Lung (tissue), 12 donors: ENCODE results near the gene ODAM. TPM values are rescaled to one million over a fixed set of nuclear protein-coding genes. Genes with fewer than 3 reads are reported as not detected.
"Not testable (repeated sequence)": the region's sequence is repeated elsewhere in the genome, so short reads cannot be mapped to it uniquely, and the experiment has no call there.

Experiments used
- ATAC-seq: fragments of 200-7000 bp; cut with Tn5 transposase; one replicate; pipeline ENCODE4 v1.9.1; 2020; ENCODE audit warnings: moderate number of reproducible peaks; ENCODE audit not compliant: insufficient read depth, low FRiP score
- DNase-seq, 3 donors: peaks; one replicate each; pipeline ENCODE4 v3.0.0-alpha.2; 2013 to 2017
- H3K27ac ChIP-seq, 2 donors: one replicate each; pipeline ENCODE4 v1.5.1; 2013; ENCODE audit warnings: mild to moderate bottlenecking in 2 of 2, moderate library complexity in 2 of 2, control low read depth in 1 of 2, inconsistent platforms in 1 of 2, low read depth in 1 of 2, low read length in 1 of 2
- H3K27me3 ChIP-seq, 3 donors: one replicate each; pipeline ENCODE4 v1.5.1; 2013; ENCODE audit warnings: low read length in 2 of 3; ENCODE audit not compliant: control insufficient read depth in 3 of 3, insufficient read depth in 3 of 3
- H3K36me3 ChIP-seq, 4 donors: one replicate each; pipeline ENCODE4 v1.5.1; 2013; ENCODE audit warnings: low read length in 4 of 4, mild to moderate bottlenecking in 1 of 4, moderate library complexity in 1 of 4; ENCODE audit not compliant: control insufficient read depth in 4 of 4, insufficient read depth in 4 of 4
- H3K4me1 ChIP-seq, 5 donors: one replicate each; pipeline ENCODE4 v1.5.1; 2013; ENCODE audit warnings: low read length in 5 of 5, mild to moderate bottlenecking in 2 of 5, moderate library complexity in 1 of 5; ENCODE audit not compliant: control insufficient read depth in 5 of 5, insufficient read depth in 5 of 5
- H3K4me3 ChIP-seq: one replicate; pipeline ENCODE4 v1.5.1; 2013; ENCODE audit warnings: mild to moderate bottlenecking, control low read depth, moderate library complexity
- H3K9ac ChIP-seq, 2 donors: one replicate each; pipeline ENCODE4 v1.5.1; 2013; ENCODE audit warnings: low read length in 2 of 2, control low read depth in 1 of 2; ENCODE audit not compliant: insufficient read depth in 1 of 2
- H3K9me3 ChIP-seq, 4 donors: one replicate each; pipeline ENCODE4 v1.5.1; 2013; ENCODE audit warnings: low read length in 3 of 4, mild to moderate bottlenecking in 1 of 4, moderate library complexity in 1 of 4; ENCODE audit not compliant: control insufficient read depth in 4 of 4, insufficient read depth in 3 of 4
- CTCF ChIP-seq: IDR thresholded peaks from 2 replicates; pipeline ENCODE4 v1.5.1; 2012; ENCODE audit warnings: mild to moderate bottlenecking; ENCODE audit errors: control extremely low read depth, extremely low read depth
- WGBS, 2 donors: extraction: QIAGEN DNeasy Blood & Tissue Kit; methylation state at CpG; one replicate each; pipeline ENCODE4 v1.1.7; 2013; 5-methylcytosine and 5-hydroxymethylcytosine counted together
- polyA plus RNA-seq, 2 donors: library from polyadenylated mRNA; stranded (reverse); fragments of 200-250 nt; gene quantifications; one replicate each; pipeline ENCODE4 v1.2.1, GENCODE V29; 2013
- total RNA-seq, 2 donors: library from RNA; depleted of rRNA in 1 of 2; stranded (reverse); fragments of >200 nt in 1 of 2; gene quantifications; one replicate each; pipeline ENCODE4 v1.2.1, GENCODE V29; 2014 to 2021
- donor health status: control.
- donor health status: control.
- donor health status: Bipolar disorder and iron deficiency.
- donor health status: healthy.
- donor health status: DM: yes; HTN: yes; CAD: no.

ODAM gene
- total and polyA plus RNA-seq, 4 donors: 1.6 to 8.8 (median 2.8) TPM

DNA sequence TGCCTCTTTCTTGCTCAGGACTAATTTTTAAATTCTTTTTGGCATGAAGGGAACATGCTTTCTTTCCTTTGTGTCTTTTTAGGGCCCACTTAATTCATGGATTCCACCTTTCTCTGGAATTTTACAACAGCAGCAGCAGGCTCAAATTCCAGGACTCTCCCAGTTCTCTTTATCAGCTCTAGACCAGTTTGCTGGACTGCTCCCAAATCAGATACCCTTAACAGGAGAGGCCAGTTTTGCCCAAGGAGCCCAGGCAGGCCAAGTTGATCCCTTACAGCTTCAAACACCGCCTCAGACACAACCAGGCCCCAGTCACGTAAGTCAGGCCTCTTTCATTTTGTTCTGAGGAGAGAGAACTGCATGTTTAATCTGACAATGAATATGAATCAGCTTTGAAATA lies 2.3 kb downstream of the ODAM start:
- no peak for ATAC-seq
- DNase-seq: peak; percentile 39 to 77 (median 40)
- H3K4me1 ChIP-seq: peaks cover 0 to 17% (median 0%) of the 10 kb centered on the region in 5 donors
- peak overlapping the region in 1 of 2 donors; percentile 53 for H3K27ac ChIP-seq
- no peaks in the 10 kb centered on the region for H3K36me3 ChIP-seq
- TF ChIP-seq CTCF: no peak
- no peak overlapping the region for H3K9ac ChIP-seq
- no peaks in the 10 kb centered on the region for H3K27me3 ChIP-seq
- H3K4me3 ChIP-seq: no peak overlapping the region
- no peaks in the 10 kb centered on the region for H3K9me3 ChIP-seq
- WGBS, 2 donors: 45 to 76% methylated on average over 2 of the region's 2 CpGs

DNA sequence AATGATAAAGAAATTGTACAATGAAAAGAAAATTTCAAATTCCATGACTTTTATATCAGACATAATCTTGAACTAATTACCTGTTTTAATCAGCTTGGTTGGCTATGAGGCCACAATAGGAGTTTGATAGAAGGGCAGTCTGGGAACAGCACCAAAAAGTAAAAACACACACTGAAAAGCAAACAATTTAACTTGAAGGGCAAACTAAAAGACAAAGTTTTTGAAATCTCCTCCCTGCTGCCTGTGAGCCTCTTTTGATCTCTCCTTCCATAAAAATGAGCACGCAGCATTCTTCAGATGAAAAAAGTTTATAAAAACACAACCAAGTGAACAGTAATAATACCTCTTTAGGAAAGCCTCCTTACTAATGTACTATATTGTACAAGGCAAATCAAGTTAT lies 8.1 kb downstream of the ODAM start:
- H3K27ac ChIP-seq: no peak overlapping the region
- ATAC-seq: no peak

GRCh38 chr4:70212752-70213151 lies 17.2 kb downstream of the ODAM start:
- not testable (repeated sequence) for H3K4me1 ChIP-seq, H3K4me3 ChIP-seq, DNase-seq, H3K36me3 ChIP-seq, H3K9ac ChIP-seq, H3K27ac ChIP-seq, H3K27me3 ChIP-seq, H3K9me3 ChIP-seq, ATAC-seq
- 68 to 90% methylated on average over 4 of the region's 4 CpGs for WGBS, 2 donors

More for the DNA sequence above, 8.1 kb downstream of the ODAM start:
- Histone ChIP-seq H3K9ac (no peak overlapping the region), H3K9me3 (no peaks in the 10 kb centered on the region), H3K27me3 (no peaks in the 10 kb centered on the region), H3K36me3 (no peaks in the 10 kb centered on the region), H3K4me1 (peaks cover 0 to 7% (median 0%) of the 10 kb centered on the region in 5 donors), H3K4me3 (no peak overlapping the region)
- DNase-seq: peak in 1 of 3 donors; percentile 24
- TF ChIP-seq CTCF: no peak
- 49 to 56% methylated on average over 1 of the region's 1 CpG for WGBS, 2 donors

DNA sequence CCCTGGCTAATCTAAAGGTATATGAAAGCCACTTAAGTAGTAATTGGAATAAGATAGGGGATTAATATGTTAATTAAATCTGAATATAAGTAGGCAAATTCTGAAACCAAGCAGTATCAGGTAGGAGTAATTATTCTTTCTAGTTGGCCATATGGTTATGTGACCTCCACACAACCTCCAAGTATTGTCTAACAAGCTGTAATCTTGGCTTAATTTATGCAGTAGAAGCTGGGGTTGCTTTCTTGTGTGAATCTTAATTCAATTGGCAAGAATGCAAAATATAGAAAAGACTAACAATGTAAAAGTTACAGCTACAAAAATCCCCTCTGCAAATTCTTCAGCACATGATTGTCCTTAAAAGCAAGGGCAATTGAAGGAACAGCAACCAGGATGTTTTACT lies 20.6 kb downstream of the ODAM start:
- ATAC-seq, H3K27me3 ChIP-seq: not testable (repeated sequence)

GRCh38 chr4:70216550-70216949 lies 21.0 kb downstream of the ODAM start:
- H3K36me3 ChIP-seq, H3K27ac ChIP-seq, H3K4me1 ChIP-seq, H3K27me3 ChIP-seq, DNase-seq, H3K9me3 ChIP-seq, H3K4me3 ChIP-seq, ATAC-seq, H3K9ac ChIP-seq: not testable (repeated sequence)
- 96 to 100% methylated on average over 1 of the region's 1 CpG for WGBS, 2 donors

More for the DNA sequence above, 20.6 kb downstream of the ODAM start:
- H3K36me3 ChIP-seq, H3K9ac ChIP-seq, H3K4me3 ChIP-seq, DNase-seq, H3K4me1 ChIP-seq, H3K9me3 ChIP-seq, H3K27ac ChIP-seq: not testable (repeated sequence)

DNA sequence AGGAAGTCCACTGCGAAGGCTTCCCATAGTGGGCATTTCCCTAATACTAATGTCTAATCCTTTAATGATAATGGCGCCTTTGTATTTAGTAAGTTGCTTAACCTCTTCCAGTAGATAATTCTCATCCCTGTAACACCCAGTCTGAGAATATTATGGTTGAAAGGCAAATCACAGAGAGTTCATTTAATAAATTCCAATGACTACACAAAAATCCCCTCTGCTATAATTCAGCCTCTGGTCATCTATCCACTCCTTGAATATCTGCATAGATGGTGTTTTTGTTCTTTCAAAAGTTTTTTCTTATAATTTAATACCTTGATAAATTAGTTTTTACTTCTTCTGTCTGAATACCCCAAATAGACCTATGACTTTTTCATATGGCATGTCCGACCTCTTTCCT lies 25.9 kb downstream of the ODAM start:
- DNase-seq, H3K4me1 ChIP-seq, H3K9ac ChIP-seq, H3K27ac ChIP-seq, ATAC-seq, H3K27me3 ChIP-seq, H3K9me3 ChIP-seq, H3K36me3 ChIP-seq, H3K4me3 ChIP-seq: not testable (repeated sequence)
- WGBS, 2 donors: 91 to 95% methylated on average over 3 of the region's 3 CpGs

DNA sequence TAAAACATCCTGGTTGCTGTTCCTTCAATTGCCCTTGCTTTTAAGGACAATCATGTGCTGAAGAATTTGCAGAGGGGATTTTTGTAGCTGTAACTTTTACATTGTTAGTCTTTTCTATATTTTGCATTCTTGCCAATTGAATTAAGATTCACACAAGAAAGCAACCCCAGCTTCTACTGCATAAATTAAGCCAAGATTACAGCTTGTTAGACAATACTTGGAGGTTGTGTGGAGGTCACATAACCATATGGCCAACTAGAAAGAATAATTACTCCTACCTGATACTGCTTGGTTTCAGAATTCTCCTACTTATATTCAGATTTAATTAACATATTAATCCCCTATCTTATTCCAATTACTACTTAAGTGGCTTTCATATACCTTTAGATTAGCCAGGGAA lies 26.3 kb downstream of the ODAM start:
- not testable (repeated sequence) for H3K9me3 ChIP-seq, H3K4me1 ChIP-seq, ATAC-seq, H3K4me3 ChIP-seq, H3K36me3 ChIP-seq, H3K27ac ChIP-seq, DNase-seq, H3K27me3 ChIP-seq, H3K9ac ChIP-seq
